SU-DHL-6 (cell line): ENCODE results near the gene ATP1B3.

Source experiments
- H2AFZ ChIP-seq: fragments of 200-600 bp; sonication (generic); 2 replicates; pipeline ENCODE4 v1.6.1; 2014; ENCODE audit warnings: low read depth, mild to moderate bottlenecking, moderate library complexity, mixed read lengths, antibody characterized with exemption, low read length; ENCODE audit not compliant: severe bottlenecking
- H3F3A ChIP-seq: fragments of 200-600 bp; shearing (Covaris generic); 2 replicates; pipeline ENCODE4 v1.6.0; 2016; ENCODE audit warnings: antibody characterized with exemption, mild to moderate bottlenecking; ENCODE audit not compliant: insufficient read depth
- H3K27ac ChIP-seq: fragments of 200-600 bp; sonication (generic); 2 replicates; pipeline ENCODE4 v1.5.1; 2016; ENCODE audit warnings: low read depth, mild to moderate bottlenecking, low read length, moderate library complexity, mixed read lengths
- H3K27me3 ChIP-seq: fragments of 200-600 bp; sonication (generic), shearing (Covaris generic); 2 replicates; pipeline ENCODE4 v1.6.0; 2014; ENCODE audit warnings: mild to moderate bottlenecking, low read length
- H3K36me3 ChIP-seq: fragments of 200-600 bp; sonication (generic); 2 replicates; pipeline ENCODE4 v1.6.1; 2014; ENCODE audit warnings: mild to moderate bottlenecking, low read length, mixed read lengths
- H3K4me2 ChIP-seq: fragments of 300-600, 200-600 bp; shearing (Covaris generic), sonication (generic); 2 replicates; pipeline ENCODE4 v1.6.0; 2014; ENCODE audit warnings: low read length, low read depth, mild to moderate bottlenecking; ENCODE audit not compliant: poor library complexity, severe bottlenecking
- H3K4me3 ChIP-seq: fragments of 200-600 bp; sonication (generic); 2 replicates; pipeline ENCODE4 v1.5.1; 2014; ENCODE audit warnings: antibody characterized with exemption, low read length, mild to moderate bottlenecking, mixed read lengths; ENCODE audit not compliant: insufficient read depth, poor library complexity, severe bottlenecking
- H3K79me2 ChIP-seq: fragments of 200-600 bp; sonication (generic); 2 replicates; pipeline ENCODE4 v1.6.1; 2014; ENCODE audit warnings: mild to moderate bottlenecking, low read length, moderate library complexity; ENCODE audit not compliant: insufficient read depth
- H3K9ac ChIP-seq: fragments of 200-600 bp; sonication (generic); 2 replicates; pipeline ENCODE4 v1.7.0; 2014; ENCODE audit warnings: mild to moderate bottlenecking, low read length
- H3K9me2 ChIP-seq: fragments of 200-600 bp; sonication (generic); replicated peaks from 2 replicates; pipeline ENCODE4 v1.6.1; 2014; ENCODE audit warnings: low read length; ENCODE audit not compliant: insufficient read depth
- H3K9me3 ChIP-seq: fragments of 200-600 bp; sonication (generic); 2 replicates; pipeline ENCODE4 v1.6.1; 2014; ENCODE audit warnings: low read length, mixed read lengths; ENCODE audit not compliant: insufficient read depth
- H4K20me1 ChIP-seq: fragments of 200-600 bp; sonication (generic); 2 replicates; pipeline ENCODE4 v1.6.1; 2014; ENCODE audit warnings: low read depth, mild to moderate bottlenecking, antibody characterized with exemption, low read length, moderate library complexity, mixed read lengths
- EZH2phosphoT487 ChIP-seq: fragments of 200-600 bp; sonication (generic), shearing (Covaris generic); conservative IDR thresholded peaks from 2 replicates; pipeline ENCODE4 v1.6.1; 2018; ENCODE audit warnings: mild to moderate bottlenecking, antibody characterized with exemption, low read length, moderate library complexity, mixed read lengths
- TF ChIP-seq, protein P1 (sequence below): fragments of 200-600 bp; sonication (generic); IDR thresholded peaks from one replicate; pipeline ENCODE4 v1.5.1; 2017; ENCODE audit warnings: antibody characterized with exemption, mild to moderate bottlenecking, low read length, moderate library complexity; ENCODE audit not compliant: insufficient read depth, poor library complexity, severe bottlenecking

Gene ATP1B3

DNA sequence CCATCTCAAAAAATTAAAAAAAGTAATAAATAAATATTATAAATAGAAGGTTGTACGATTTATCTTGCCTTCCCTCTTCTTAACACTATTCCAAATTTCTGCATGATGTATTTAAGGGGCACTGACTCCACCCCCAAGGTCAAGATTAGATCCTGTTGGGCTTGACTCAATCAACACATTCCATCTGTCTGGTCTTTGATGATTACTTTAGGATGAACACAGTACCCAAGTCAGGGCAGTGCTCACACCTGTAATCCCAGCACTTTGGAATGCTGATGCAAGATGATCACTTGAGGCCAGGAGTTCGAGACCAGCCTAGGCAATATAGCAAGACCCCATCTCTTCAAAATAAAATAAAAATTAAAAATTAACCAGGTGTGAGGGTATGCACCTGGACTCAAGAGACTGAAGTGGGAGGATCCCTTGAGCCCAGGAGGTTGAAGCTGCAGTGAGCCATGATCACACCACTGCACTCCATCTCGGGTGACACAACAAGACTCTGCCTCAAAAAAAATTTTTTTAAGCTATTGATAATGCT, 14.1 kb upstream of the ATP1B3 start:
- Histone ChIP-seq H3K36me3 (no peaks in the 10 kb centered on the region), H2AFZ (no peak overlapping the region), H3K27ac (no peak overlapping the region), H3K4me2 (no peak overlapping the region), H3K9me2 (no peaks in the 10 kb centered on the region), H3K4me3 (no peak overlapping the region), H3K9ac (no peak overlapping the region), H3K9me3 (no peaks in the 10 kb centered on the region), H4K20me1 (no peaks in the 10 kb centered on the region), H3F3A (no peaks in the 10 kb centered on the region), H3K79me2 (no peaks in the 10 kb centered on the region), H3K27me3 (no peaks in the 10 kb centered on the region)
- TF ChIP-seq EZH2phosphoT487 = no peak
- TF ChIP-seq, protein P1, sequence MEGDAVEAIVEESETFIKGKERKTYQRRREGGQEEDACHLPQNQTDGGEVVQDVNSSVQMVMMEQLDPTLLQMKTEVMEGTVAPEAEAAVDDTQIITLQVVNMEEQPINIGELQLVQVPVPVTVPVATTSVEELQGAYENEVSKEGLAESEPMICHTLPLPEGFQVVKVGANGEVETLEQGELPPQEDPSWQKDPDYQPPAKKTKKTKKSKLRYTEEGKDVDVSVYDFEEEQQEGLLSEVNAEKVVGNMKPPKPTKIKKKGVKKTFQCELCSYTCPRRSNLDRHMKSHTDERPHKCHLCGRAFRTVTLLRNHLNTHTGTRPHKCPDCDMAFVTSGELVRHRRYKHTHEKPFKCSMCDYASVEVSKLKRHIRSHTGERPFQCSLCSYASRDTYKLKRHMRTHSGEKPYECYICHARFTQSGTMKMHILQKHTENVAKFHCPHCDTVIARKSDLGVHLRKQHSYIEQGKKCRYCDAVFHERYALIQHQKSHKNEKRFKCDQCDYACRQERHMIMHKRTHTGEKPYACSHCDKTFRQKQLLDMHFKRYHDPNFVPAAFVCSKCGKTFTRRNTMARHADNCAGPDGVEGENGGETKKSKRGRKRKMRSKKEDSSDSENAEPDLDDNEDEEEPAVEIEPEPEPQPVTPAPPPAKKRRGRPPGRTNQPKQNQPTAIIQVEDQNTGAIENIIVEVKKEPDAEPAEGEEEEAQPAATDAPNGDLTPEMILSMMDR = no peak

DNA sequence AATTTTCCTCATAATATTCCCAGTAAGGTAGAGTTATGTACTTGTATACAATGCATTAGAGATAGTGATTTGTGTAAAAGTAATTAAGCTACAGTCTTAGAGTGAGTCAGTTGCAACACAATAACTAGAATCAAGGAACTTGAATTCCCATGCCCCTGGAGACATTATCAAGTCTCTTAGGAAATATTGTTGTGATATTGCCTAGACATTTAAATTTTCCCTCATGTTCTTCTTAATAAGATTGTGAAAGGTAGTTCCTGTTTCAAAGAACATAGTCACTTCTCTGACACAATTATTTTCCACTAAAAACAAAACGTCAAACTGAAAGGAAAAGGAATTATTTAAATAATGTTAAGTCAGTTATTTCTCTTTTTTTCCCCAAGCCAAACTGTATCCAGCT, 13.0 kb upstream of the ATP1B3 start:
- H3K36me3 ChIP-seq = no peaks in the 10 kb centered on the region
- no peak overlapping the region for H3K4me2 ChIP-seq
- no peaks in the 10 kb centered on the region for H4K20me1 ChIP-seq
- H3K9me2 ChIP-seq = no peaks in the 10 kb centered on the region
- no peak overlapping the region for H3K4me3 ChIP-seq
- no peaks in the 10 kb centered on the region for H3K9me3 ChIP-seq
- no peak overlapping the region for H2AFZ ChIP-seq
- no peaks in the 10 kb centered on the region for H3F3A ChIP-seq
- no peaks in the 10 kb centered on the region for H3K27me3 ChIP-seq
- H3K79me2 ChIP-seq = no peaks in the 10 kb centered on the region
- H3K9ac ChIP-seq = no peak overlapping the region
- no peak for TF ChIP-seq EZH2phosphoT487
- TF ChIP-seq, protein P1 = no peak
- no peak overlapping the region for H3K27ac ChIP-seq

DNA sequence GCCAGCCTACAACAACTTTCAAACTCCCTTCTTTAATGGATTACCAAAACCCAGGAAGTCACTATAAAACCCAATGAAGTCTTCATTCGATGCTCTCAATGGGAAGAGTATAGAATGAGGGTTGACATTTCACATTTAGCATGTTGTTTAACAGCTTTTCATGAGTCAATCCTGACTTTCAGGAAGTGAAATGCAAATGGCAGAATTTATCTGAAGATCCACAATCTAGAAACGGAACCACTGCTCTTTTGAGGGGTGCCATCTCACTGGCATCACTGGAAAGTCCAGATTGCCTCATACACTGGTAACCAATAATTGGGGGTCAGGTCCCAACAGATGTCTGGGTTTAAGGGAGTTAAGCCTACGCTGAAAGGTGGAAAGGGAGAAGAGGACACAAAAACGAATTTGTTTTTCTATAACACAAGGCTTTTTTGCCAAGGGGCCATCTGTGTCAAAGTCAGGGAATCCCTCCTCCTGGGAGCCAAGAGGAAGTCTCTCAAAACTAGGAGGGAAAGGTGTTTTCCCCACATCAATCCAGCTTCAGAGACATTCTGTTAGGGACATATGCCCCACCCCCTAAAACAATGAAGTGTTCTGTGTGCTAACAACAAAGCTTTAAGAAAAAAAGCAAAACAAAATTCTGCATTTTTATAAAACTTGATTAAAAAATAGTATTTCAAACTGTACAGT, 12.0 kb upstream of the ATP1B3 start:
- no peaks in the 10 kb centered on the region for H3K9me2 ChIP-seq
- no peak for TF ChIP-seq EZH2phosphoT487
- TF ChIP-seq, protein P1 = no peak
- no peaks in the 10 kb centered on the region for H4K20me1 ChIP-seq
- H3K4me2 ChIP-seq = no peak overlapping the region
- H2AFZ ChIP-seq = no peak overlapping the region
- no peaks in the 10 kb centered on the region for H3K27me3 ChIP-seq
- no peak overlapping the region for H3K27ac ChIP-seq
- no peaks in the 10 kb centered on the region for H3F3A ChIP-seq
- H3K4me3 ChIP-seq = no peak overlapping the region
- no peak overlapping the region for H3K9ac ChIP-seq
- H3K9me3 ChIP-seq = no peaks in the 10 kb centered on the region
- H3K36me3 ChIP-seq = no peaks in the 10 kb centered on the region
- no peaks in the 10 kb centered on the region for H3K79me2 ChIP-seq
